Measurements from ENCODE around the gene ZNF341. TPM values are rescaled to one million over a fixed set of nuclear protein-coding genes. Genes with fewer than 3 reads are reported as not detected.
"Not testable (repeated sequence)": the region's sequence is repeated elsewhere in the genome, so short reads cannot be mapped to it uniquely, and the experiment has no call there.

ZNF341 gene
- total RNA-seq, 1 donor: 1.1 TPM

GRCh38 chr20:33751775-33752174, 20.0 kb downstream of the ZNF341 start:
- Histone ChIP-seq H3K9me3 (ENCODE audit: low read depth, low read length) (no peaks in the 10 kb centered on the region), H3K79me2 (ENCODE audit: insufficient read depth, low read length) (no peaks in the 10 kb centered on the region), H3K4me1 (ENCODE audit: insufficient read depth, low read length) (no peaks in the 10 kb centered on the region), H3K27ac (ENCODE audit: low read depth, low read length) (no peak overlapping the region), H3K36me3 (ENCODE audit: insufficient read depth, low read length) (peaks cover 14% of the 10 kb centered on the region), H3K4me2 (ENCODE audit: insufficient read depth, low read length) (no peak overlapping the region), H2AFZ (ENCODE audit: low read length) (no peak overlapping the region), H3K4me3 (ENCODE audit: insufficient read depth, low read length) (no peak overlapping the region), H3K27me3 (ENCODE audit: insufficient read depth, low read length) (no peaks in the 10 kb centered on the region), H4K20me1 (ENCODE audit: insufficient read depth, low read length) (no peaks in the 10 kb centered on the region)
- no peak for TF ChIP-seq CTCF (IDR thresholded peaks at IDR 0.05; ENCODE audit: extremely low read depth, low read depth, low read length)
- DNase-seq (ENCODE audit: insufficient read length, low spot score, missing footprints): no peak

- Histone ChIP-seq H3K27me3 (ENCODE audit: insufficient read depth, low read length) (no peaks in the 10 kb centered on the region), H3K4me1 (ENCODE audit: insufficient read depth, low read length) (no peaks in the 10 kb centered on the region), H3K36me3 (ENCODE audit: insufficient read depth, low read length) (peaks cover 22% of the 10 kb centered on the region), H3K79me2 (ENCODE audit: insufficient read depth, low read length) (no peaks in the 10 kb centered on the region), H3K4me2 (ENCODE audit: insufficient read depth, low read length) (no peak overlapping the region), H2AFZ (ENCODE audit: low read length) (no peak overlapping the region), H3K4me3 (ENCODE audit: insufficient read depth, low read length) (no peak overlapping the region), H3K9me3 (ENCODE audit: low read depth, low read length) (no peaks in the 10 kb centered on the region), H4K20me1 (ENCODE audit: insufficient read depth, low read length) (no peaks in the 10 kb centered on the region), H3K27ac (ENCODE audit: low read depth, low read length) (no peak overlapping the region)
- TF ChIP-seq CTCF (IDR thresholded peaks at IDR 0.05; ENCODE audit: extremely low read depth, low read depth, low read length): no peak
- no peak for DNase-seq (ENCODE audit: insufficient read length, low spot score, missing footprints)
Observed at GRCh38 chr20:33753143-33753542, 21.3 kb downstream of the ZNF341 start.

GRCh38 chr20:33753763-33754162, 22.0 kb downstream of the ZNF341 start:
- Histone ChIP-seq H3K36me3 (ENCODE audit: insufficient read depth, low read length) (peaks cover 22% of the 10 kb centered on the region), H3K4me3 (ENCODE audit: insufficient read depth, low read length) (no peak overlapping the region), H4K20me1 (ENCODE audit: insufficient read depth, low read length) (no peaks in the 10 kb centered on the region), H3K27ac (ENCODE audit: low read depth, low read length) (no peak overlapping the region), H2AFZ (ENCODE audit: low read length) (no peak overlapping the region), H3K79me2 (ENCODE audit: insufficient read depth, low read length) (no peaks in the 10 kb centered on the region), H3K9me3 (ENCODE audit: low read depth, low read length) (no peaks in the 10 kb centered on the region), H3K27me3 (ENCODE audit: insufficient read depth, low read length) (no peaks in the 10 kb centered on the region), H3K4me1 (ENCODE audit: insufficient read depth, low read length) (no peaks in the 10 kb centered on the region), H3K4me2 (ENCODE audit: insufficient read depth, low read length) (no peak overlapping the region)
- peak; percentile 82 for DNase-seq (ENCODE audit: insufficient read length, low spot score, missing footprints)
- no peak for TF ChIP-seq CTCF (IDR thresholded peaks at IDR 0.05; ENCODE audit: extremely low read depth, low read depth, low read length)

- H3K9me3 ChIP-seq (ENCODE audit: low read depth, low read length); DNase-seq (ENCODE audit: insufficient read length, low spot score, missing footprints); H2AFZ ChIP-seq (ENCODE audit: low read length); H3K27ac ChIP-seq (ENCODE audit: low read depth, low read length); H3K79me2 ChIP-seq (ENCODE audit: insufficient read depth, low read length); H3K4me2 ChIP-seq (ENCODE audit: insufficient read depth, low read length); H3K4me1 ChIP-seq (ENCODE audit: insufficient read depth, low read length); H3K4me3 ChIP-seq (ENCODE audit: insufficient read depth, low read length); H3K27me3 ChIP-seq (ENCODE audit: insufficient read depth, low read length); H4K20me1 ChIP-seq (ENCODE audit: insufficient read depth, low read length): not testable (repeated sequence)
- peaks cover 22% of the 10 kb centered on the region for H3K36me3 ChIP-seq (ENCODE audit: insufficient read depth, low read length)
Observed at GRCh38 chr20:33755936-33756490, 24.2 kb downstream of the ZNF341 start.
